HUES48 (cell line): ENCODE results near the gene TAOK1.
A peak's percentile ranks its signal among the peaks of the same experiment; 100 is the strongest.

Experiments
- H3K27ac ChIP-seq: one replicate; pipeline ENCODE4 v1.7.0; 2013; ENCODE audit warnings: low read depth, low read length, inconsistent platforms
- H3K27me3 ChIP-seq: 2 replicates; pipeline ENCODE4 v1.6.1; 2013; ENCODE audit warnings: mild to moderate bottlenecking, low read length; ENCODE audit not compliant: control insufficient read depth, insufficient read depth
- H3K36me3 ChIP-seq: 2 replicates; pipeline ENCODE4 v1.6.1; 2013; ENCODE audit warnings: low read length; ENCODE audit not compliant: control insufficient read depth, insufficient read depth
- H3K4me1 ChIP-seq: 2 replicates; pipeline ENCODE4 v1.6.1; 2013; ENCODE audit warnings: mild to moderate bottlenecking, low read length; ENCODE audit not compliant: control insufficient read depth, insufficient read depth
- H3K4me3 ChIP-seq: 2 replicates; pipeline ENCODE4 v1.5.1; 2013; ENCODE audit warnings: mild to moderate bottlenecking, low read depth, low read length
- H3K9ac ChIP-seq: 2 replicates; pipeline ENCODE4 v1.6.1; 2013; ENCODE audit warnings: mild to moderate bottlenecking, low read depth, low read length, moderate library complexity
- H3K9me3 ChIP-seq: 2 replicates; pipeline ENCODE4 v1.6.1; 2013; ENCODE audit warnings: low read length; ENCODE audit not compliant: control insufficient read depth, insufficient read depth

TAOK1 gene

GRCh38 chr17:29593591-29594518 lies 203.7 kb downstream of the TAOK1 start:
- H3K4me3 ChIP-seq: peak overlapping the region; percentile 61
- H3K27me3 ChIP-seq: peaks cover 12% of the 10 kb centered on the region
- no peak overlapping the region for H3K9ac ChIP-seq
- no peaks in the 10 kb centered on the region for H3K9me3 ChIP-seq
- H3K27ac ChIP-seq: no peak overlapping the region
- no peaks in the 10 kb centered on the region for H3K36me3 ChIP-seq
- H3K4me1 ChIP-seq: peaks cover 43% of the 10 kb centered on the region

GRCh38 chr17:29594519-29595090 lies 204.4 kb downstream of the TAOK1 start:
- Histone ChIP-seq H3K27ac (no peak overlapping the region), H3K36me3 (no peaks in the 10 kb centered on the region), H3K9ac (no peak overlapping the region), H3K4me3 (peak overlapping the region; percentile 61; the same call in 1 of the 2 replicates), H3K27me3 (peaks cover 12% of the 10 kb centered on the region), H3K9me3 (no peaks in the 10 kb centered on the region), H3K4me1 (peaks cover 43% of the 10 kb centered on the region)

- H3K4me1 ChIP-seq: peaks cover 36% of the 10 kb centered on the region
- peaks cover 7% of the 10 kb centered on the region; the same call in 1 of the 2 replicates for H3K27me3 ChIP-seq
- no peaks in the 10 kb centered on the region for H3K9me3 ChIP-seq
- no peak overlapping the region for H3K9ac ChIP-seq
- H3K4me3 ChIP-seq: no peak overlapping the region
- no peak overlapping the region for H3K27ac ChIP-seq
- H3K36me3 ChIP-seq: no peaks in the 10 kb centered on the region
Measured at GRCh38 chr17:29595107-29595942, 205.2 kb downstream of the TAOK1 start.

GRCh38 chr17:29595943-29596774 lies 206.0 kb downstream of the TAOK1 start:
- Histone ChIP-seq H3K27me3 (peaks cover 2% of the 10 kb centered on the region; the same call in 1 of the 2 replicates), H3K9ac (no peak overlapping the region), H3K4me3 (no peak overlapping the region), H3K9me3 (no peaks in the 10 kb centered on the region), H3K4me1 (peaks cover 31% of the 10 kb centered on the region), H3K27ac (no peak overlapping the region), H3K36me3 (no peaks in the 10 kb centered on the region)

- H3K4me1 ChIP-seq: peaks cover 30% of the 10 kb centered on the region
- peak overlapping the region; percentile 36 for H3K27ac ChIP-seq
- peaks cover 2% of the 10 kb centered on the region; the same call in 1 of the 2 replicates for H3K27me3 ChIP-seq
- H3K9me3 ChIP-seq: no peaks in the 10 kb centered on the region
- H3K9ac ChIP-seq: no peak overlapping the region
- no peaks in the 10 kb centered on the region for H3K36me3 ChIP-seq
- peak overlapping the region; percentile 25; the same call in 1 of the 2 replicates for H3K4me3 ChIP-seq
Measured at GRCh38 chr17:29596811-29597210, 206.6 kb downstream of the TAOK1 start.

- H3K9me3 ChIP-seq: no peaks in the 10 kb centered on the region
- peak overlapping the region; percentile 25; the same call in 1 of the 2 replicates for H3K4me3 ChIP-seq
- H3K36me3 ChIP-seq: no peaks in the 10 kb centered on the region
- H3K9ac ChIP-seq: no peak overlapping the region
- peaks cover 2% of the 10 kb centered on the region; the same call in 1 of the 2 replicates for H3K27me3 ChIP-seq
- H3K4me1 ChIP-seq: peaks cover 23% of the 10 kb centered on the region
- peak overlapping the region; percentile 58 for H3K27ac ChIP-seq
Measured at GRCh38 chr17:29597361-29598172, 207.4 kb downstream of the TAOK1 start.
